Rectal smooth muscle tissue (tissue), 1 donor: ENCODE data around the gene GATA3.

ENCODE experiments used
- H3K27ac ChIP-seq: one replicate; pipeline ENCODE4 v1.7.0; 2013; ENCODE audit warnings: low read depth, low read length, inconsistent platforms
- H3K27me3 ChIP-seq: one replicate; pipeline ENCODE4 v1.7.0; 2013; ENCODE audit warnings: low read length; ENCODE audit not compliant: control insufficient read depth, insufficient read depth
- H3K36me3 ChIP-seq: one replicate; pipeline ENCODE4 v1.7.0; 2013; ENCODE audit warnings: low read length; ENCODE audit not compliant: control insufficient read depth, insufficient read depth
- H3K4me1 ChIP-seq: one replicate; pipeline ENCODE4 v1.7.0; 2013; ENCODE audit warnings: low read length; ENCODE audit not compliant: control insufficient read depth, insufficient read depth
- H3K4me3 ChIP-seq: one replicate; pipeline ENCODE4 v1.7.0; 2013; ENCODE audit warnings: low read length
- H3K9ac ChIP-seq: one replicate; pipeline ENCODE4 v1.7.0; 2013; ENCODE audit warnings: low read length

The GATA3 gene

DNA sequence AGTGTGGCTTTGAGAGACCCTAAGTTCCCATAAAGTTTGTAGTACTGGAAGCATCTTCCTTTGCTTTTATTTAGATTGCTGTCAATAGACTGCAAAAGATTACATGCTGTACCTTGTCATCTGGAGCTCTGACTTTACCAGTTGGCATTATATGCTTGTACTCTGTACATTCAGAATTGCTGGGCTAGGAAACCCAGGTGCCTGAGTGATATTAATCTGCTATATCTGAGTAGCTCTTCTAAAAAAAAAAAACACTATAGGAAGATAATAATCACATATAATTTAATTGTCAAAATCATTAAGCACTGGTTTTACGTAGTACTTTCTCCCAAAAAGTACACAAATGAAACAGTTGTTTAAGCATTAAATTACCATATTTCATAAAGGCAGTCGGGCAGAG lies 12.3 kb downstream of the GATA3 start:
- Histone ChIP-seq H3K9ac (no peak overlapping the region), H3K4me3 (no peak overlapping the region), H3K27me3 (peaks cover 6% of the 10 kb centered on the region), H3K36me3 (no peaks in the 10 kb centered on the region), H3K4me1 (no peaks in the 10 kb centered on the region), H3K27ac (no peak overlapping the region)

DNA sequence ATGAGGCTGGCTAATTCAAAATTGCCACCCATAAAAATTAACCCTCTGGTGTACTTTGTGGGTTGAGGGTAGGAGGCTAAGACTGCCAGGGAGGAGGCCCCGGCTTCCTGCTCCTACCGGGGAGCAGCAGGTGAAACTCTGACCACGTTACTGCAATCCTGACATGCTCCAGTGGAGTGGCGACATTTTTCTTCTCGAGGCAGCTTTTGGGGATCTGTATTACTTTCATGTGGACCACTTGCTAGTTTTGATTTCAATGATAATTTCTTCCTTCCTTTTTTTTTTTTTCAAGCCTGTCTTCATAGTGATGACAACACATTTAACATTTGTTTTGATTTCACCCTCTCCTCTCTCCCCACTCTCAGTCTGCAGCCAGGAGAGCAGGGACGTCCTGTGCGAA lies 14.6 kb downstream of the GATA3 start:
- H3K4me3 ChIP-seq, result no peak overlapping the region
- no peak overlapping the region for H3K9ac ChIP-seq
- no peaks in the 10 kb centered on the region for H3K36me3 ChIP-seq
- H3K27ac ChIP-seq, result no peak overlapping the region
- H3K4me1 ChIP-seq, result no peaks in the 10 kb centered on the region
- H3K27me3 ChIP-seq, result peaks cover 2% of the 10 kb centered on the region

DNA sequence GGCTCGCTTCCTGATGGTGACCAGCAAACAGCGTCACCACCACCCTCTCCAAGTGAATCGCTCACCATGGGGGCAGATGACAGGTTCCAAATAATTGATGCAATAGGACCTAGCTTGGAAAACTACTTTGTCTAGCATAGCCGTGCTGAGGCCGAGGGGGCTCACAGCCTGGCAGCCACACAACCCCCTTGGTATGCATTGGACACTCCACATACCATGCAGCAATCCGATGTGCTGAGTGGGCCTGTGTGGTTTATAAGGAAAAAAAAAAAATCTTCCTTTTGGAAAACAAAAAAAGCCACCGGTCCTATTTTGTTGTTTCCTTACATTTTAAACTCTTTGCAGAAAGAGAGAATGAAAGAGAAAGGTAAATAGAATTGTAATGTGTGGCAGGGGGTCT lies 15.1 kb downstream of the GATA3 start:
- no peak overlapping the region for H3K27ac ChIP-seq
- H3K36me3 ChIP-seq, result no peaks in the 10 kb centered on the region
- H3K4me3 ChIP-seq, result no peak overlapping the region
- H3K27me3 ChIP-seq, result peaks cover 2% of the 10 kb centered on the region
- H3K4me1 ChIP-seq, result no peaks in the 10 kb centered on the region
- H3K9ac ChIP-seq, result no peak overlapping the region

DNA sequence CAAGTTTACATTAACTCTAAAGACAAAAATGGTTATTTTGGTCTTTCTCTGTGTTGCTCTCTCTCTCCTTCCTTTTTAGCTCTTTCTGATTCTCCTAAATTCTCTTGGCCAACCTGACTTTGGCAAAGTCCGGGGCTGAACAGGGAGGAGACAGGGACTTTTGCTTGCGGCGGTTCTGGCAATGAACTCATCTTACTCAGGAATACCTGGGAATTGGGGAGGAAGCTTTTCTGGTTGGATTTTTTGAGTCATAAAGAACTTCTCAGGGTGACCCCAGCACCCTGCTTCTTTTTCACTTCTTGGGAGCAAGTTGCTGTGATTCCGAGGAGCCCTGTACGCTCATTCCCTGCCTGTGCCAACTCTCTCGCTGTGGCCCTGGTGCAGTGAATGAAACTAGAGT lies 16.0 kb downstream of the GATA3 start:
- H3K36me3 ChIP-seq, result no peaks in the 10 kb centered on the region
- no peak overlapping the region for H3K9ac ChIP-seq
- no peak overlapping the region for H3K27ac ChIP-seq
- H3K4me3 ChIP-seq, result no peak overlapping the region
- no peaks in the 10 kb centered on the region for H3K4me1 ChIP-seq
- H3K27me3 ChIP-seq, result peaks cover 2% of the 10 kb centered on the region

DNA sequence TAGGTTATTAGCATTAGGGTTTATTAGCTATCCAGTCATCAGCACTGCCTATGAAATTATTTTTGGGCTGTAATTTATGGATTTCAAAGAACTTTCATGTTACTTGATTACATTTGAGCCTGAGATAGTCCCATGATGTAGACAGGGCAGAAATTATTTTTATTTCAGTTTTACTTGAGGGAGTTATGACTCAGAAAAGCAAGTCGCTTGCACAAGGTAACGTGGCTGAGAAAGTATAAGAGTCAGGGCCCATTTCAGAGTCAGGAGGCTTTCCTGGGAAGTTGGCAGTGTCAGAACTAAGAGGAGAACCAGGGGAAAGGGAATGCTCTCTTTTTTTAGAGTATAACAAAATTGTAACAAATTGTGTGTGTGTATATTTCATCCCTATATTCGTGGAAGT lies 16.5 kb downstream of the GATA3 start:
- H3K4me3 ChIP-seq, result no peak overlapping the region
- H3K27me3 ChIP-seq, result peaks cover 2% of the 10 kb centered on the region
- H3K9ac ChIP-seq, result no peak overlapping the region
- H3K4me1 ChIP-seq, result no peaks in the 10 kb centered on the region
- H3K27ac ChIP-seq, result no peak overlapping the region
- no peaks in the 10 kb centered on the region for H3K36me3 ChIP-seq

DNA sequence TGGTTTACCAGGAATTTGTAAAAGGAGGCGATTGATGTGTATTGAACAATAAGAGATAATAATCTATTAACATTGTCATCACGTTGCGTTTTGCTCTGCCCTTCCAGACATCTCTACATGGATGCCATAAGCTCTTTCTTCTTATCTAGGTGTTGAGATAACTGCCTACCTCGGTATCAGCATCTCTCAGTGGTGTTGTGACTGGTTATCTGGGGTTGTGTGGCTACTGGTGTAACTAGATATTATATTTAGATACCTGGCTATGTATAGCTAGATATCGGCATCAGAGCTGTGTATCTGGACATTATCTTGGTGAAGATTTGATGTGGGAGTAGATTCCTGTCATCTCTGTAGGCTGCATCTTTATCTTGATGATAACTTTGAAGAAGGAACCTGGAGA lies 17.2 kb downstream of the GATA3 start:
- no peak overlapping the region for H3K27ac ChIP-seq
- no peaks in the 10 kb centered on the region for H3K4me1 ChIP-seq
- no peak overlapping the region for H3K4me3 ChIP-seq
- no peak overlapping the region for H3K9ac ChIP-seq
- no peaks in the 10 kb centered on the region for H3K36me3 ChIP-seq
- peaks cover 2% of the 10 kb centered on the region for H3K27me3 ChIP-seq

DNA sequence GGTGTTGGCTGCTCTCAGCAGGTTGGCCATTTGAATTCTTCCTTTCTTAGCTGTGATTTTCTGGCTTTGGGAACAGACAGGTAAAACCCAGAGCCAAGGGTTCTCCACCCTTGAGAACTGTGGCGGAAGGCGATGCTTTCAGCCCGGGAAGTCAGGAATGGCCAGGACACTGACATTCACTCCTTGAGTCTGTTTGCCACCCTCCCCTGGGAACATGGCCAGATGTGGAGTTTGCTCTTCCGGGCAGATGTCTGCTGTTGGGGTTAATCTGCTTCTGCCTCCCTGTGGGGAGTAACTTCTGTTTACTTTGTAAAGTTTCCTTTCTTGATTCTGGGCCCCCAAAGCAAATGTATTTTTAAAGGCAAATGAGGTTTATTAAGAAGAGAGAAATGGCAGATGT lies 17.7 kb downstream of the GATA3 start:
- no peaks in the 10 kb centered on the region for H3K4me1 ChIP-seq
- no peak overlapping the region for H3K27ac ChIP-seq
- no peak overlapping the region for H3K9ac ChIP-seq
- H3K4me3 ChIP-seq, result no peak overlapping the region
- H3K27me3 ChIP-seq, result peaks cover 2% of the 10 kb centered on the region
- H3K36me3 ChIP-seq, result no peaks in the 10 kb centered on the region

DNA sequence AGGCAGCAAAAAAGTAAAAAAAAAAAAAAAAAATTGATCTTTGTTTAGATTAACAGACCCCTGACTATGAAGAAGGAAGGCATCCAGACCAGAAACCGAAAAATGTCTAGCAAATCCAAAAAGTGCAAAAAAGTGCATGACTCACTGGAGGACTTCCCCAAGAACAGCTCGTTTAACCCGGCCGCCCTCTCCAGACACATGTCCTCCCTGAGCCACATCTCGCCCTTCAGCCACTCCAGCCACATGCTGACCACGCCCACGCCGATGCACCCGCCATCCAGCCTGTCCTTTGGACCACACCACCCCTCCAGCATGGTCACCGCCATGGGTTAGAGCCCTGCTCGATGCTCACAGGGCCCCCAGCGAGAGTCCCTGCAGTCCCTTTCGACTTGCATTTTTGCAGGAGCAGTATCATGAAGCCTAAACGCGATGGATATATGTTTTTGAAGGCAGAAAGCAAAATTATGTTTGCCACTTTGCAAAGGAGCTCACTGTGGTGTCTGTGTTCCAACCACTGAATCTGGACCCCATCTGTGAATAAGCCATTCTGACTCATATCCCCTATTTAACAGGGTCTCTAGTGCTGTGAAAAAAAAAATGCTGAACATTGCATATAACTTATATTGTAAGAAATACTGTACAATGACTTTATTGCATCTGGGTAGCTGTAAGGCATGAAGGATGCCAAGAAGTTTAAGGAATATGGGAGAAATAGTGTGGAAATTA lies 19.4 kb downstream of the GATA3 start:
- Histone ChIP-seq H3K27ac (no peak overlapping the region), H3K27me3 (peaks cover 2% of the 10 kb centered on the region), H3K4me1 (no peaks in the 10 kb centered on the region), H3K4me3 (no peak overlapping the region), H3K9ac (no peak overlapping the region), H3K36me3 (no peaks in the 10 kb centered on the region)

DNA sequence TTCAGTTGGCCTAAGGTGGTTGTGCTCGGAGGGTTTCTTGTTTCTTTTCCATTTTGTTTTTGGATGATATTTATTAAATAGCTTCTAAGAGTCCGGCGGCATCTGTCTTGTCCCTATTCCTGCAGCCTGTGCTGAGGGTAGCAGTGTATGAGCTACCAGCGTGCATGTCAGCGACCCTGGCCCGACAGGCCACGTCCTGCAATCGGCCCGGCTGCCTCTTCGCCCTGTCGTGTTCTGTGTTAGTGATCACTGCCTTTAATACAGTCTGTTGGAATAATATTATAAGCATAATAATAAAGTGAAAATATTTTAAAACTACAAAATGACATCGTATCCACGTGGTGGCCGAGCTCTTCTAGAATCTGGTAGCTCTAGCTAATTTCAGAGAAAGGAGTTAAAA lies 20.4 kb downstream of the GATA3 start:
- H3K27me3 ChIP-seq, result peaks cover 2% of the 10 kb centered on the region
- no peak overlapping the region for H3K27ac ChIP-seq

DNA sequence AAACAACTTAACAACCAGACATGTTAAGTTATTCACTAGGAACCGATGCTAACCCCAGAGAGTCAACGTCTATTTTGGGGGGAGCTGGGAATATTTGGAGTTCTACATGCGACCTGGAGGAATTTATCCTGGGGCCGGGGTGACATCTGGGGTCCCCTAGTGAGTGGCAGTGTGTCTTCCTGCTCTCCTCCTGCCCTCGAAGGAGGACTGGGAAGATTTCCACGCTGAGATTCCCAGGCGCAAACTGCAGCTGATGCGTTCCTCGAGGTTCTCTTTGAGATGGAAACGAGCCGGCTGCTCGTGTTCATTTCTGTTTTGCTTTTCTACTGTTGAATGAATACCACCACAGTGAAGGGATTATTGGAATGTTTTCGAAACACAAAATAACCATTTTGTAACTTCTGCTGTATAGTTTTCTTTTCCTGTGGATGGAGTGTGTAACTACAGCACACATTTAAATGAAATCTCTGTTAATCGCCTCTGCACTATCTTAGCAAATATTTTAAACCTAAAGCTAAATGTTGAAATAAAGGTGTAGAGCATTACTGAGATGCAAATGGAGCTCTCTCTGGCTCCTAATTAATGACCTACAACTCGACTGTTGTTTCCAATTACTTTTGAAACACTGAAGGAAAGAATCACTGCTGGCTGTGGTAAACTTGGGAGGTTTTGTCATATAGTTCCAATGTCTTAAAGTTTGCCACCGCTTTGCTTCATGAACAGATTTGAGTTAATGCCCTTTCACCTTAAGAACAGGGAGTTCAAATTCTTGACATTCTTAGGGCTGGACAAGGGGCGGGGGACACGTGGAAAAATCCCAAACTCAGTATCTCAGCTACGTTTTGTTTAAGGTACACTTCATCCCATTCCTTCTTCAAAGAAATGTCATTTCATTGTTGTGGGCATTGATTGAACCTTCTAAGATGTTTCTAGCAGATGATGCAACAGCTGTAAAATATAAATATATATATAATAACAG lies 21.1 kb downstream of the GATA3 start:
- Histone ChIP-seq H3K9ac (no peak overlapping the region), H3K27me3 (peaks cover 2% of the 10 kb centered on the region), H3K4me3 (no peak overlapping the region), H3K36me3 (no peaks in the 10 kb centered on the region), H3K4me1 (no peaks in the 10 kb centered on the region), H3K27ac (no peak overlapping the region)

More for the DNA sequence above, 20.4 kb downstream of the GATA3 start:
- H3K36me3 ChIP-seq, result no peaks in the 10 kb centered on the region
- no peaks in the 10 kb centered on the region for H3K4me1 ChIP-seq
- H3K9ac ChIP-seq, result no peak overlapping the region
- no peak overlapping the region for H3K4me3 ChIP-seq

DNA sequence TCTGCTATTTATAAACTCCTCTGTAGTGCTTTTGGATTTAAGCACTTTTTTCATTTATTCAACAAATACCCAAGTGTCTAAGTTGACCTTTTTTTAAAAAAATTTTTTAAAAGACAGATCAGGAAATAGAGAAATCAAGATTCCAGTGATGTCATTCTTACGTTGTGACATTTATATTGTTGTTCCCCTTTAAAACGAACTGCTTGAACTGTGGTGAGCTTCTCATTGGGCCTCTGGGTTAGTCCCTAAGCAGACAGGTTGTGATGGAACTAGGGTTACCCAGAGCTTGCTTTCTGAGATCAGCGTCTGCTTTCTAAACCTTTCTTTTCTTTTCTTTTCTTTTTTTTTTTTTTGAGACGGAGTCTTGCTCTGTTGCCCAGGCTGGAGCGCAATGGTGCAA lies 22.4 kb downstream of the GATA3 start:
- no peaks in the 10 kb centered on the region for H3K4me1 ChIP-seq
- peaks cover 2% of the 10 kb centered on the region for H3K27me3 ChIP-seq
- no peak overlapping the region for H3K9ac ChIP-seq
- no peak overlapping the region for H3K27ac ChIP-seq
- H3K36me3 ChIP-seq, result no peaks in the 10 kb centered on the region
- H3K4me3 ChIP-seq, result no peak overlapping the region

DNA sequence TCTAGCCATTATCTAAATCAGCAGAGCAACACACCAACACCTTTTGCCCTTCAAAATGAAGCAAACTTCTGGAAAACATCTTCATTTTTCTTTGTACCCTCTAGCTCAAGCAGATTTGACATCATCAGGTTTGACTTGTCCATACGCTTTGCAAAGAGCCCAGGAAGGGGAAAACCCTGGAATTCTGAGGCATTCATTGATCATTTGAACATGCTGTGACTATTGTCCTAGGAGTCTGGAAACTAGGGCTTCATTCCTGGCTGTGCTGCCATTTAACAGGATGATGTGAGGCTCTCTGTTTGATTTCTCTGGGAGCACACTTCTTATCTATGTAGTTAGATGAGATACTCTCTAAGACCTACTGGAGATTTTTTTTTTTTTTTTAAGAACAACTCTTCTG lies 23.5 kb downstream of the GATA3 start:
- H3K4me1 ChIP-seq, result no peaks in the 10 kb centered on the region
- H3K27me3 ChIP-seq, result no peaks in the 10 kb centered on the region
- H3K4me3 ChIP-seq, result no peak overlapping the region
- H3K27ac ChIP-seq, result no peak overlapping the region
- H3K9ac ChIP-seq, result no peak overlapping the region
- no peaks in the 10 kb centered on the region for H3K36me3 ChIP-seq
